Measurements from ENCODE around the gene HLA-F. TPM values are rescaled to one million over a fixed set of nuclear protein-coding genes. Genes with fewer than 3 reads are reported as not detected.

Gene HLA-F
- total RNA-seq, 1 donor from 2014 or later: 0.82 TPM

- DNase-seq (ENCODE audit: low spot score in 2 of 2) (no peak), FAIRE-seq (no peak)
Measured at GRCh38 chr6:29742127-29742526, 18.9 kb downstream of the HLA-F start.

GRCh38 chr6:29743025-29743424 is 19.8 kb downstream of the HLA-F start:
- DNase-seq (ENCODE audit: low spot score in 2 of 2): no peak
- FAIRE-seq: no peak

GRCh38 chr6:29743568-29743967 is 20.3 kb downstream of the HLA-F start:
- DNase-seq (ENCODE audit: low spot score in 2 of 2) (no peak), FAIRE-seq (no peak)

- DNase-seq (ENCODE audit: low spot score in 2 of 2): no peak
- no peak for FAIRE-seq
Measured at GRCh38 chr6:29744131-29744530, 20.9 kb downstream of the HLA-F start.

- DNase-seq (ENCODE audit: low spot score in 2 of 2) (no peak), FAIRE-seq (no peak)
Measured at GRCh38 chr6:29744621-29745020, 21.4 kb downstream of the HLA-F start.

- FAIRE-seq: no peak
Measured at GRCh38 chr6:29745386-29745785, 22.2 kb downstream of the HLA-F start.

GRCh38 chr6:29745855-29746449 is 22.7 kb downstream of the HLA-F start:
- FAIRE-seq: no peak
- DNase-seq (ENCODE audit: low spot score in 2 of 2): no peak

More at GRCh38 chr6:29745386-29745785, 22.2 kb downstream of the HLA-F start:
- DNase-seq (ENCODE audit: low spot score in 2 of 2): no peak

- DNase-seq (ENCODE audit: low spot score in 2 of 2) (no peak), FAIRE-seq (no peak)
Measured at GRCh38 chr6:29746846-29747687, 23.8 kb downstream of the HLA-F start.

GRCh38 chr6:29747688-29748250 is 24.5 kb downstream of the HLA-F start:
- DNase-seq (ENCODE audit: low spot score in 2 of 2): no peak
- no peak for FAIRE-seq

GRCh38 chr6:29748391-29749307 is 25.4 kb downstream of the HLA-F start:
- FAIRE-seq (no peak), DNase-seq (ENCODE audit: low spot score in 2 of 2) (peak; percentile 89 to 96)

- DNase-seq (ENCODE audit: low spot score in 2 of 2): no peak
Measured at GRCh38 chr6:29749308-29749662, 26.1 kb downstream of the HLA-F start.

GRCh38 chr6:29749668-29750067 is 26.4 kb downstream of the HLA-F start:
- DNase-seq (ENCODE audit: low spot score in 2 of 2): no peak
- FAIRE-seq: no peak

More at GRCh38 chr6:29749308-29749662, 26.1 kb downstream of the HLA-F start:
- no peak for FAIRE-seq

- FAIRE-seq (no peak), DNase-seq (ENCODE audit: low spot score in 2 of 2) (no peak)
Measured at GRCh38 chr6:29750709-29751108, 27.5 kb downstream of the HLA-F start.

GRCh38 chr6:29751480-29751879 is 28.2 kb downstream of the HLA-F start:
- FAIRE-seq (no peak), DNase-seq (ENCODE audit: low spot score in 2 of 2) (no peak)

GRCh38 chr6:29752451-29753308 is 29.4 kb downstream of the HLA-F start:
- peak; percentile 63 to 85 for DNase-seq (ENCODE audit: low spot score in 2 of 2)
- no peak for FAIRE-seq

- no peak for DNase-seq (ENCODE audit: low spot score in 2 of 2)
- no peak for FAIRE-seq
Measured at GRCh38 chr6:29753309-29753644, 30.0 kb downstream of the HLA-F start.

GRCh38 chr6:29755295-29755871 is 32.1 kb downstream of the HLA-F start:
- no peak for DNase-seq (ENCODE audit: low spot score in 2 of 2)
- FAIRE-seq: no peak

GRCh38 chr6:29757282-29757681 is 34.0 kb downstream of the HLA-F start:
- DNase-seq (ENCODE audit: low spot score in 2 of 2) (no peak), FAIRE-seq (no peak)

GRCh38 chr6:29757701-29758293 is 34.6 kb downstream of the HLA-F start:
- FAIRE-seq (no peak), DNase-seq (ENCODE audit: low spot score in 2 of 2) (no peak)

Measured in frontal cortex (tissue), 4 donors.